ENCODE data around the gene MDM1.
A peak's percentile ranks its signal among the peaks of the same experiment; 100 is the strongest.

MDM1 gene

GRCh38 chr12:68345763-68346162, 13.6 kb upstream of the MDM1 start:
- TF ChIP-seq SPI1 (IDR thresholded peaks at IDR 0.05; ENCODE audit: low read depth, low read length) (no peak), PAX5 (IDR thresholded peaks at IDR 0.05; ENCODE audit: insufficient read depth, low read length, severe bottlenecking) (no peak), POLR2A (IDR thresholded peaks at IDR 0.05; ENCODE audit: low read depth, low read length) (no peak), POLR2AphosphoS5 (IDR thresholded peaks at IDR 0.05; ENCODE audit: low read depth, low read length) (no peak), TAF1 (IDR thresholded peaks at IDR 0.05; ENCODE audit: low read depth, low read length) (no peak), POU2F2 (IDR thresholded peaks at IDR 0.05; ENCODE audit: low read depth, low read length) (no peak)
- FAIRE-seq (no peak), DNase-seq (ENCODE audit: insufficient read length, low spot score) (no peak)

GRCh38 chr12:68344126-68344525, 12.0 kb upstream of the MDM1 start:
- TF ChIP-seq POLR2A (IDR thresholded peaks at IDR 0.05; ENCODE audit: low read depth, low read length) (no peak), SPI1 (IDR thresholded peaks at IDR 0.05; ENCODE audit: low read depth, low read length) (no peak), PAX5 (IDR thresholded peaks at IDR 0.05; ENCODE audit: insufficient read depth, low read length, severe bottlenecking) (no peak), POU2F2 (IDR thresholded peaks at IDR 0.05; ENCODE audit: low read depth, low read length) (no peak), TAF1 (IDR thresholded peaks at IDR 0.05; ENCODE audit: low read depth, low read length) (no peak), POLR2AphosphoS5 (IDR thresholded peaks at IDR 0.05; ENCODE audit: low read depth, low read length) (no peak)
- FAIRE-seq (no peak), DNase-seq (ENCODE audit: insufficient read length, low spot score) (no peak)

GRCh38 chr12:68342966-68343365, 10.8 kb upstream of the MDM1 start:
- TF ChIP-seq PAX5 (IDR thresholded peaks at IDR 0.05; ENCODE audit: insufficient read depth, low read length, severe bottlenecking), result no peak
- no peak for TF ChIP-seq SPI1 (IDR thresholded peaks at IDR 0.05; ENCODE audit: low read depth, low read length)
- no peak for TF ChIP-seq POLR2AphosphoS5 (IDR thresholded peaks at IDR 0.05; ENCODE audit: low read depth, low read length)
- TF ChIP-seq TAF1 (IDR thresholded peaks at IDR 0.05; ENCODE audit: low read depth, low read length), result no peak
- no peak for TF ChIP-seq POU2F2 (IDR thresholded peaks at IDR 0.05; ENCODE audit: low read depth, low read length)
- no peak for TF ChIP-seq POLR2A (IDR thresholded peaks at IDR 0.05; ENCODE audit: low read depth, low read length)
- FAIRE-seq (no peak), DNase-seq (ENCODE audit: insufficient read length, low spot score) (no peak)

- DNase-seq (ENCODE audit: insufficient read length, low spot score), result no peak
- no peak for FAIRE-seq
- TF ChIP-seq SPI1 (IDR thresholded peaks at IDR 0.05; ENCODE audit: low read depth, low read length) (no peak), POLR2A (IDR thresholded peaks at IDR 0.05; ENCODE audit: low read depth, low read length) (no peak), TAF1 (IDR thresholded peaks at IDR 0.05; ENCODE audit: low read depth, low read length) (no peak), POLR2AphosphoS5 (IDR thresholded peaks at IDR 0.05; ENCODE audit: low read depth, low read length) (no peak), POU2F2 (IDR thresholded peaks at IDR 0.05; ENCODE audit: low read depth, low read length) (no peak)
Observed at GRCh38 chr12:68341822-68342221, 9.7 kb upstream of the MDM1 start.

- TF ChIP-seq POU2F2 (IDR thresholded peaks at IDR 0.05; ENCODE audit: low read depth, low read length) (no peak), POLR2AphosphoS5 (IDR thresholded peaks at IDR 0.05; ENCODE audit: low read depth, low read length) (no peak), TAF1 (IDR thresholded peaks at IDR 0.05; ENCODE audit: low read depth, low read length) (no peak), PAX5 (IDR thresholded peaks at IDR 0.05; ENCODE audit: insufficient read depth, low read length, severe bottlenecking) (no peak), POLR2A (IDR thresholded peaks at IDR 0.05; ENCODE audit: low read depth, low read length) (no peak), SPI1 (IDR thresholded peaks at IDR 0.05; ENCODE audit: low read depth, low read length) (no peak)
- FAIRE-seq (peak; percentile 20), DNase-seq (ENCODE audit: insufficient read length, low spot score) (no peak)
Observed at GRCh38 chr12:68340404-68341270, 8.5 kb upstream of the MDM1 start.

GRCh38 chr12:68336889-68337303, 4.7 kb upstream of the MDM1 start:
- FAIRE-seq (no peak), DNase-seq (ENCODE audit: insufficient read length, low spot score) (no peak)
- TF ChIP-seq TAF1 (IDR thresholded peaks at IDR 0.05; ENCODE audit: low read depth, low read length) (no peak), POLR2A (IDR thresholded peaks at IDR 0.05; ENCODE audit: low read depth, low read length) (no peak), PAX5 (IDR thresholded peaks at IDR 0.05; ENCODE audit: insufficient read depth, low read length, severe bottlenecking) (no peak), POLR2AphosphoS5 (IDR thresholded peaks at IDR 0.05; ENCODE audit: low read depth, low read length) (no peak), POU2F2 (IDR thresholded peaks at IDR 0.05; ENCODE audit: low read depth, low read length) (no peak), SPI1 (IDR thresholded peaks at IDR 0.05; ENCODE audit: low read depth, low read length) (no peak)

- no peak for DNase-seq (ENCODE audit: insufficient read length, low spot score)
- FAIRE-seq, result no peak
- TF ChIP-seq POU2F2 (IDR thresholded peaks at IDR 0.05; ENCODE audit: low read depth, low read length) (no peak), SPI1 (IDR thresholded peaks at IDR 0.05; ENCODE audit: low read depth, low read length) (no peak), POLR2A (IDR thresholded peaks at IDR 0.05; ENCODE audit: low read depth, low read length) (no peak), TAF1 (IDR thresholded peaks at IDR 0.05; ENCODE audit: low read depth, low read length) (no peak), POLR2AphosphoS5 (IDR thresholded peaks at IDR 0.05; ENCODE audit: low read depth, low read length) (no peak), PAX5 (IDR thresholded peaks at IDR 0.05; ENCODE audit: insufficient read depth, low read length, severe bottlenecking) (no peak)
Observed at GRCh38 chr12:68335462-68335861, 3.3 kb upstream of the MDM1 start.

GRCh38 chr12:68334132-68334531, 2.0 kb upstream of the MDM1 start:
- DNase-seq (ENCODE audit: insufficient read length, low spot score) (no peak), FAIRE-seq (no peak)
- TF ChIP-seq PAX5 (IDR thresholded peaks at IDR 0.05; ENCODE audit: insufficient read depth, low read length, severe bottlenecking), result no peak
- no peak for TF ChIP-seq SPI1 (IDR thresholded peaks at IDR 0.05; ENCODE audit: low read depth, low read length)
- TF ChIP-seq POU2F2 (IDR thresholded peaks at IDR 0.05; ENCODE audit: low read depth, low read length), result no peak
- no peak for TF ChIP-seq POLR2AphosphoS5 (IDR thresholded peaks at IDR 0.05; ENCODE audit: low read depth, low read length)

GRCh38 chr12:68332728-68333630, 817 bp upstream of the MDM1 start:
- no peak for TF ChIP-seq TAF1 (IDR thresholded peaks at IDR 0.05; ENCODE audit: low read depth, low read length)
- TF ChIP-seq PAX5 (IDR thresholded peaks at IDR 0.05; ENCODE audit: insufficient read depth, low read length, severe bottlenecking), result no peak
- no peak for TF ChIP-seq SPI1 (IDR thresholded peaks at IDR 0.05; ENCODE audit: low read depth, low read length)
- no peak for TF ChIP-seq POLR2A (IDR thresholded peaks at IDR 0.05; ENCODE audit: low read depth, low read length)
- no peak for TF ChIP-seq POLR2AphosphoS5 (IDR thresholded peaks at IDR 0.05; ENCODE audit: low read depth, low read length)
- TF ChIP-seq POU2F2 (IDR thresholded peaks at IDR 0.05; ENCODE audit: low read depth, low read length), result no peak
- FAIRE-seq, result no peak
- no peak for DNase-seq (ENCODE audit: insufficient read length, low spot score)

All from GM12891 (cell line).